ENCODE measurements around the gene ZNF536. TPM values are rescaled to one million over a fixed set of nuclear protein-coding genes. Genes with fewer than 3 reads are reported as not detected.

ZNF536 gene
- total RNA-seq, 1 experiment from 2014 or later = 0.35 TPM

DNA sequence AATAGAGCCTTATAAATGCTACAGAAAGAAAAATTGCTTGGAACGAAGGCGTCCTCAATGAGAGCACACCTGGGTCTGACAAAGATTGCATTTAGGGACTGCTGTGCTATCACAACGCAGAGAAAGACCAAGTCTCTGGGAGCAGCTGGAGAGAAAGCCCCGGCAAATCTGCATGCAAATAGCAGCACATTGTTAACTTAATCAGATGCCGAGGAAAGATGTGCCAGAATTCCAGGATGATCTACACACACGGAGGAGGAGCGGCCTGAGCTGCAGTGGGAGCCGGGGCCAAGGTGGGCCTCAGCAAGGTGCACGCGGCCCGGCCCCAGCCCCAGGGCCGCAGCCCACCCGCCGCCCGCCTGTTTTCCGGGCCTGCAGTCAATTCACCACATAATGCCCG lies 1.4 kb downstream of the ZNF536 start (continued):
- TF ChIP-seq, protein P1, sequence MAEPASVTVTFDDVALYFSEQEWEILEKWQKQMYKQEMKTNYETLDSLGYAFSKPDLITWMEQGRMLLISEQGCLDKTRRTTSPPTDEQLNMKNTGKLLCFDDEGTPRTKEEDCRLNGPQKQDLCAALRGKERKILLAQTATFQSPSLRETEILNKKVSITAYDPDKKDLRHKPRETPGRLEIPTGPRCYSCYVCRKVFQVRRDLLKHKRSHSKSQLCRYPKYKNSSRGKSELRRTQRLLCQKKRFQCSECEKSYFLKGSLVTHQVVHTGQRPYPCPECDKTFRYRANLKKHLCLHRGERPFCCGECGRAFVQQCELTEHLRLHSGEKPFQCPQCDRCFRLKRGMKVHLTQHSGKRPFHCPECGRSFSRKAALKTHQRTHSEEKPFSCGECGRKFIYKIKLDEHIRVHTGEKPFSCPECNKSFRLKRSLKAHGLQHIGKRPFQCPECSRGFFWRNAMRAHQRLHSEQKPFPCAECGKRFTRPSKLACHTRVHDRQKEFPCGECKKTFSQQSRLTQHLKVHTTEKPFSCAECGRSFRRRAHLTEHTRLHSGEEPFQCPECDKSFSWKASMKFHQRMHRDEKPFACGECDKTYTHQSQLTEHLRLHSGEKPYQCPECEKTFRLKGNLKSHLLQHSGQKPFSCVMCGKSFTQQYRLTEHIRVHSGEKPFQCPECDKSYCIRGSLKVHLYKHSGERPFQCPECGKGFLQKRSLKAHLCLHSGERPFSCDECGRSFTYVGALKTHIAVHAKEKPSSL (CRISPR knock-in tag; conservative IDR thresholded peaks at IDR 0.05) = no peak
- no peak for TF ChIP-seq ATF1 (CRISPR knock-in tag; IDR thresholded peaks at IDR 0.05)
- TF ChIP-seq, protein P2, sequence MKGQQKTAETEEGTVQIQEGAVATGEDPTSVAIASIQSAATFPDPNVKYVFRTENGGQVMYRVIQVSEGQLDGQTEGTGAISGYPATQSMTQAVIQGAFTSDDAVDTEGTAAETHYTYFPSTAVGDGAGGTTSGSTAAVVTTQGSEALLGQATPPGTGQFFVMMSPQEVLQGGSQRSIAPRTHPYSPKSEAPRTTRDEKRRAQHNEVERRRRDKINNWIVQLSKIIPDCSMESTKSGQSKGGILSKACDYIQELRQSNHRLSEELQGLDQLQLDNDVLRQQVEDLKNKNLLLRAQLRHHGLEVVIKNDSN (CRISPR knock-in tag; IDR thresholded peaks at IDR 0.05) = no peak
- TF ChIP-seq, protein P3, sequence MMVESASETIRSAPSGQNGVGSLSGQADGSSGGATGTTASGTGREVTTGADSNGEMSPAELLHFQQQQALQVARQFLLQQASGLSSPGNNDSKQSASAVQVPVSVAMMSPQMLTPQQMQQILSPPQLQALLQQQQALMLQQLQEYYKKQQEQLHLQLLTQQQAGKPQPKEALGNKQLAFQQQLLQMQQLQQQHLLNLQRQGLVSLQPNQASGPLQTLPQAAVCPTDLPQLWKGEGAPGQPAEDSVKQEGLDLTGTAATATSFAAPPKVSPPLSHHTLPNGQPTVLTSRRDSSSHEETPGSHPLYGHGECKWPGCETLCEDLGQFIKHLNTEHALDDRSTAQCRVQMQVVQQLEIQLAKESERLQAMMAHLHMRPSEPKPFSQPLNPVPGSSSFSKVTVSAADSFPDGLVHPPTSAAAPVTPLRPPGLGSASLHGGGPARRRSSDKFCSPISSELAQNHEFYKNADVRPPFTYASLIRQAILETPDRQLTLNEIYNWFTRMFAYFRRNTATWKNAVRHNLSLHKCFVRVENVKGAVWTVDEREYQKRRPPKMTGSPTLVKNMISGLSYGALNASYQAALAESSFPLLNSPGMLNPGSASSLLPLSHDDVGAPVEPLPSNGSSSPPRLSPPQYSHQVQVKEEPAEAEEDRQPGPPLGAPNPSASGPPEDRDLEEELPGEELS (CRISPR knock-in tag; IDR thresholded peaks at IDR 0.05) = peak; percentile 80
- no peak for TF ChIP-seq NR2C2 (CRISPR knock-in tag; IDR thresholded peaks at IDR 0.05)
- TF ChIP-seq, protein P4, sequence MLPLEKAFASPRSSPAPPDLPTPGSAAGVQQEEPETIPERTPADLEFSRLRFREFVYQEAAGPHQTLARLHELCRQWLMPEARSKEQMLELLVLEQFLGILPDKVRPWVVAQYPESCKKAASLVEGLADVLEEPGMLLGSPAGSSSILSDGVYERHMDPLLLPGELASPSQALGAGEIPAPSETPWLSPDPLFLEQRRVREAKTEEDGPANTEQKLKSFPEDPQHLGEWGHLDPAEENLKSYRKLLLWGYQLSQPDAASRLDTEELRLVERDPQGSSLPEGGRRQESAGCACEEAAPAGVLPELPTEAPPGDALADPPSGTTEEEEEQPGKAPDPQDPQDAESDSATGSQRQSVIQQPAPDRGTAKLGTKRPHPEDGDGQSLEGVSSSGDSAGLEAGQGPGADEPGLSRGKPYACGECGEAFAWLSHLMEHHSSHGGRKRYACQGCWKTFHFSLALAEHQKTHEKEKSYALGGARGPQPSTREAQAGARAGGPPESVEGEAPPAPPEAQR (CRISPR knock-in tag; IDR thresholded peaks at IDR 0.05) = no peak
- no peak; the same call in 1 of the 2 replicates for TF ChIP-seq FOXP1 (CRISPR knock-in tag; IDR thresholded peaks at IDR 0.05; ENCODE audit: borderline replicate concordance)
- TF ChIP-seq, protein P5, sequence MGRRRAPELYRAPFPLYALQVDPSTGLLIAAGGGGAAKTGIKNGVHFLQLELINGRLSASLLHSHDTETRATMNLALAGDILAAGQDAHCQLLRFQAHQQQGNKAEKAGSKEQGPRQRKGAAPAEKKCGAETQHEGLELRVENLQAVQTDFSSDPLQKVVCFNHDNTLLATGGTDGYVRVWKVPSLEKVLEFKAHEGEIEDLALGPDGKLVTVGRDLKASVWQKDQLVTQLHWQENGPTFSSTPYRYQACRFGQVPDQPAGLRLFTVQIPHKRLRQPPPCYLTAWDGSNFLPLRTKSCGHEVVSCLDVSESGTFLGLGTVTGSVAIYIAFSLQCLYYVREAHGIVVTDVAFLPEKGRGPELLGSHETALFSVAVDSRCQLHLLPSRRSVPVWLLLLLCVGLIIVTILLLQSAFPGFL (CRISPR knock-in tag; IDR thresholded peaks at IDR 0.05; ENCODE audit: borderline replicate concordance) = no peak
- TF ChIP-seq ZNF263 (CRISPR knock-in tag; IDR thresholded peaks at IDR 0.05; ENCODE audit: low read depth) = no peak
- no peak for TF ChIP-seq KAT7 (CRISPR knock-in tag; IDR thresholded peaks at IDR 0.05; ENCODE audit: borderline replicate concordance)
- no peak for TF ChIP-seq JUN (CRISPR knock-in tag; IDR thresholded peaks at IDR 0.05)
- TF ChIP-seq, protein P6, sequence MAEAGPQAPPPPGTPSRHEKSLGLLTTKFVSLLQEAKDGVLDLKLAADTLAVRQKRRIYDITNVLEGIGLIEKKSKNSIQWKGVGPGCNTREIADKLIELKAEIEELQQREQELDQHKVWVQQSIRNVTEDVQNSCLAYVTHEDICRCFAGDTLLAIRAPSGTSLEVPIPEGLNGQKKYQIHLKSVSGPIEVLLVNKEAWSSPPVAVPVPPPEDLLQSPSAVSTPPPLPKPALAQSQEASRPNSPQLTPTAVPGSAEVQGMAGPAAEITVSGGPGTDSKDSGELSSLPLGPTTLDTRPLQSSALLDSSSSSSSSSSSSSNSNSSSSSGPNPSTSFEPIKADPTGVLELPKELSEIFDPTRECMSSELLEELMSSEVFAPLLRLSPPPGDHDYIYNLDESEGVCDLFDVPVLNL (CRISPR knock-in tag; IDR thresholded peaks at IDR 0.05; ENCODE audit: borderline replicate concordance, low read depth) = no peak
- TF ChIP-seq TEAD4 (CRISPR knock-in tag; IDR thresholded peaks at IDR 0.05) = peak; percentile 37; the same call in 1 of the 2 replicates
- TF ChIP-seq GTF2I (CRISPR knock-in tag; conservative IDR thresholded peaks at IDR 0.05) = no peak
- no peak for TF ChIP-seq SMAD3 (CRISPR knock-in tag; IDR thresholded peaks at IDR 0.05; ENCODE audit: borderline replicate concordance)
- TF ChIP-seq ZNF121 (CRISPR knock-in tag; IDR thresholded peaks at IDR 0.05) = no peak
- TF ChIP-seq, protein P7, sequence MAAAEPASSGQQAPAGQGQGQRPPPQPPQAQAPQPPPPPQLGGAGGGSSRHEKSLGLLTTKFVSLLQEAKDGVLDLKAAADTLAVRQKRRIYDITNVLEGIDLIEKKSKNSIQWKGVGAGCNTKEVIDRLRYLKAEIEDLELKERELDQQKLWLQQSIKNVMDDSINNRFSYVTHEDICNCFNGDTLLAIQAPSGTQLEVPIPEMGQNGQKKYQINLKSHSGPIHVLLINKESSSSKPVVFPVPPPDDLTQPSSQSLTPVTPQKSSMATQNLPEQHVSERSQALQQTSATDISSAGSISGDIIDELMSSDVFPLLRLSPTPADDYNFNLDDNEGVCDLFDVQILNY (CRISPR knock-in tag; IDR thresholded peaks at IDR 0.05) = no peak
- TF ChIP-seq, protein P8, sequence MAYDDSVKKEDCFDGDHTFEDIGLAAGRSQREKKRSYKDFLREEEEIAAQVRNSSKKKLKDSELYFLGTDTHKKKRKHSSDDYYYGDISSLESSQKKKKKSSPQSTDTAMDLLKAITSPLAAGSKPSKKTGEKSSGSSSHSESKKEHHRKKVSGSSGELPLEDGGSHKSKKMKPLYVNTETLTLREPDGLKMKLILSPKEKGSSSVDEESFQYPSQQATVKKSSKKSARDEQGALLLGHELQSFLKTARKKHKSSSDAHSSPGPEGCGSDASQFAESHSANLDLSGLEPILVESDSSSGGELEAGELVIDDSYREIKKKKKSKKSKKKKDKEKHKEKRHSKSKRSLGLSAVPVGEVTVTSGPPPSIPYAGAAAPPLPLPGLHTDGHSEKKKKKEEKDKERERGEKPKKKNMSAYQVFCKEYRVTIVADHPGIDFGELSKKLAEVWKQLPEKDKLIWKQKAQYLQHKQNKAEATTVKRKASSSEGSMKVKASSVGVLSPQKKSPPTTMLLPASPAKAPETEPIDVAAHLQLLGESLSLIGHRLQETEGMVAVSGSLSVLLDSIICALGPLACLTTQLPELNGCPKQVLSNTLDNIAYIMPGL (CRISPR knock-in tag; IDR thresholded peaks at IDR 0.05) = no peak
- TF ChIP-seq, protein P9, sequence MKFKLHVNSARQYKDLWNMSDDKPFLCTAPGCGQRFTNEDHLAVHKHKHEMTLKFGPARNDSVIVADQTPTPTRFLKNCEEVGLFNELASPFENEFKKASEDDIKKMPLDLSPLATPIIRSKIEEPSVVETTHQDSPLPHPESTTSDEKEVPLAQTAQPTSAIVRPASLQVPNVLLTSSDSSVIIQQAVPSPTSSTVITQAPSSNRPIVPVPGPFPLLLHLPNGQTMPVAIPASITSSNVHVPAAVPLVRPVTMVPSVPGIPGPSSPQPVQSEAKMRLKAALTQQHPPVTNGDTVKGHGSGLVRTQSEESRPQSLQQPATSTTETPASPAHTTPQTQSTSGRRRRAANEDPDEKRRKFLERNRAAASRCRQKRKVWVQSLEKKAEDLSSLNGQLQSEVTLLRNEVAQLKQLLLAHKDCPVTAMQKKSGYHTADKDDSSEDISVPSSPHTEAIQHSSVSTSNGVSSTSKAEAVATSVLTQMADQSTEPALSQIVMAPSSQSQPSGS (CRISPR knock-in tag; IDR thresholded peaks at IDR 0.05; ENCODE audit: borderline replicate concordance, low read depth) = no peak
- TF ChIP-seq, protein P10, sequence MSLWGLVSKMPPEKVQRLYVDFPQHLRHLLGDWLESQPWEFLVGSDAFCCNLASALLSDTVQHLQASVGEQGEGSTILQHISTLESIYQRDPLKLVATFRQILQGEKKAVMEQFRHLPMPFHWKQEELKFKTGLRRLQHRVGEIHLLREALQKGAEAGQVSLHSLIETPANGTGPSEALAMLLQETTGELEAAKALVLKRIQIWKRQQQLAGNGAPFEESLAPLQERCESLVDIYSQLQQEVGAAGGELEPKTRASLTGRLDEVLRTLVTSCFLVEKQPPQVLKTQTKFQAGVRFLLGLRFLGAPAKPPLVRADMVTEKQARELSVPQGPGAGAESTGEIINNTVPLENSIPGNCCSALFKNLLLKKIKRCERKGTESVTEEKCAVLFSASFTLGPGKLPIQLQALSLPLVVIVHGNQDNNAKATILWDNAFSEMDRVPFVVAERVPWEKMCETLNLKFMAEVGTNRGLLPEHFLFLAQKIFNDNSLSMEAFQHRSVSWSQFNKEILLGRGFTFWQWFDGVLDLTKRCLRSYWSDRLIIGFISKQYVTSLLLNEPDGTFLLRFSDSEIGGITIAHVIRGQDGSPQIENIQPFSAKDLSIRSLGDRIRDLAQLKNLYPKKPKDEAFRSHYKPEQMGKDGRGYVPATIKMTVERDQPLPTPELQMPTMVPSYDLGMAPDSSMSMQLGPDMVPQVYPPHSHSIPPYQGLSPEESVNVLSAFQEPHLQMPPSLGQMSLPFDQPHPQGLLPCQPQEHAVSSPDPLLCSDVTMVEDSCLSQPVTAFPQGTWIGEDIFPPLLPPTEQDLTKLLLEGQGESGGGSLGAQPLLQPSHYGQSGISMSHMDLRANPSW (CRISPR knock-in tag; conservative IDR thresholded peaks at IDR 0.05; ENCODE audit: low read depth) = no peak
- peak; percentile 55; the same call in 1 of the 2 replicates for TF ChIP-seq ZBTB21 (CRISPR knock-in tag; IDR thresholded peaks at IDR 0.05; ENCODE audit: borderline replicate concordance)
